Measurements from ENCODE around the gene GRID2IP. TPM values are rescaled to one million over a fixed set of nuclear protein-coding genes. Genes with fewer than 3 reads are reported as not detected.
"Not testable (repeated sequence)": the region's sequence is repeated elsewhere in the genome, so short reads cannot be mapped to it uniquely, and the experiment has no call there.

GRID2IP gene
- total RNA-seq, 1 experiment from 2014 or later, result 0.12 TPM

DNA sequence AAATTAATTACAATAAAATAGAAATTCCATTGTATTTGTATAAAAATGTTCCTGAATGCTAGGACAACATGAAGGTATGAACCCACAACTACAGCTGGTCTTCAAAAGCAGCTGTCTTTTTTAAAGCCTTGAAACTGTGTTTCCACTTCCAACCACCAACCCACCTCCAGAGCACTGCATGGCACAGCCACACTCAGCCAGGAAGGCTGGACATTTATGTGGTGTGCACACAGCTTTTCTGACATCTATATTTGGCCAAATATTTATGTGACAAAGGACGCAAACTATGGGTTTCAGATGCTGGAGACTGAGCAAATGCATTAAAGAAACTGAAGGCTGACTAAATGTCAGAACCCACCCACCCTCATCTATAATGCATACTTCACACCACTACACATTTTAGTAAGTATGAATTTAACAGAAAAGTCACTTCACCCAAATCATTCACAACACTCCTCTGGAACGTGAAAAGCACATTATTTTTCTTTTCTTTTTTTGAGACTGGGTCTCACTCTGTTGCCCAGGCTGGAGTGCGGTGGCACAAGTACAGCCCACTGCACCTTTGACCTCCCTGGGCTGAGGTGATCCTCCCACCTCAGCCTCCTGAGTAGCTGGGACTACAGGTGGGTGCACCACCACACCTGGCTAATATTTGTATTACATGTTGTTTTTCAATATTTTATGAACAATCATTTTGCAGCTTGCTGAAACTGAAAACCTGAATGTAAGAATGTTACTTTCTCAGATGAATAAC is 75.7 kb downstream of the GRID2IP start:
- H3K9me3 ChIP-seq (replicated peaks), result no peaks in the 10 kb centered on the region
- H3K36me3 ChIP-seq, result peaks cover 49% of the 10 kb centered on the region
- peaks cover 14% of the 10 kb centered on the region for H3K4me1 ChIP-seq
- H3K4me3 ChIP-seq, result no peak overlapping the region
- H3K27ac ChIP-seq, result no peak overlapping the region
- no peak for DNase-seq
- no peaks in the 10 kb centered on the region for H3K27me3 ChIP-seq

DNA sequence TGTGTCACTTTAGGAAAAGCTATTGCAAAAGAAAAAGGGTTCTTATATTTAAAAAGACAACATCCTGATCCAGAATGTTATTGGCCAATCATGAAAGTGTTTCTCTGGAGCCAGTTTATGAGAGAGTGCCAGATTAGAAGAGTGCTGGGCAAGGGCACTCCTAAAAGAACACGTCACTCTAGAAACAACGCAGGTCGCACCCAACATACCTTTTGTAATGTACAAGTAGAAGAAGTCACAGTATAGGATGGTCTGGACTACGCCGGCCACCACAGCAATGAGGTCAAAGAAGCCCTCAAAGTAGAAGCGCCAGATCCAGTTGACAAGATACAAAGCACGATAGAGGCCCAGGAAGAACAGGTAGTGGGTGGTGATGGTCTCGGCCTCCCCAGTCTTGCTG is 85.4 kb downstream of the GRID2IP start:
- peaks cover 87% of the 10 kb centered on the region for H3K36me3 ChIP-seq

DNA sequence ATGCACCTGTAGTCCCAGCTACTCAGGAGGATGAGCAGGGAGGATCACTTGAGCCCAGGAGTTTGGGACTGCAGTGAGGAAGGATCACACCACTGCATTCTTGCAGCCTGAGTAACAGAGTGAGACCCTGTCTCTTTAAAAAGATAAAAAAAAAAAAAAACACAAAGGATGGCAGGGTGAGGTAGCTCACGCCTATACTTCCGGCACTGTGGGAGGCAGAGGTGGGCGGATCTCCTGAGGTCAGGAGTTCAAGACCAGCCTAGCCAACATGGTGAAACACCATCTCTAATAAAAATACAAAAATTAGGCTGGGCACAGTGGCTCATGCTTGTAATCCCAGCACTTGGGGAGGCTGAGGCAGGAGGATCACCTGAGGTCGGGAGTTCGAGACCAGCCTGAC is 87.7 kb downstream of the GRID2IP start:
- not testable (repeated sequence) for DNase-seq; H3K9me3 ChIP-seq (replicated peaks)
- peaks cover 67% of the 10 kb centered on the region for H3K36me3 ChIP-seq

More for the DNA sequence above, 85.4 kb downstream of the GRID2IP start:
- Histone ChIP-seq H3K9me3 (replicated peaks) (0 out of 2 replicates have a peak, but pooled peaks cover 7% of the 10 kb centered on the region), H3K27ac (no peak overlapping the region), H3K4me3 (no peak overlapping the region), H3K27me3 (no peaks in the 10 kb centered on the region), H3K4me1 (no peaks in the 10 kb centered on the region)
- no peak for DNase-seq

DNA sequence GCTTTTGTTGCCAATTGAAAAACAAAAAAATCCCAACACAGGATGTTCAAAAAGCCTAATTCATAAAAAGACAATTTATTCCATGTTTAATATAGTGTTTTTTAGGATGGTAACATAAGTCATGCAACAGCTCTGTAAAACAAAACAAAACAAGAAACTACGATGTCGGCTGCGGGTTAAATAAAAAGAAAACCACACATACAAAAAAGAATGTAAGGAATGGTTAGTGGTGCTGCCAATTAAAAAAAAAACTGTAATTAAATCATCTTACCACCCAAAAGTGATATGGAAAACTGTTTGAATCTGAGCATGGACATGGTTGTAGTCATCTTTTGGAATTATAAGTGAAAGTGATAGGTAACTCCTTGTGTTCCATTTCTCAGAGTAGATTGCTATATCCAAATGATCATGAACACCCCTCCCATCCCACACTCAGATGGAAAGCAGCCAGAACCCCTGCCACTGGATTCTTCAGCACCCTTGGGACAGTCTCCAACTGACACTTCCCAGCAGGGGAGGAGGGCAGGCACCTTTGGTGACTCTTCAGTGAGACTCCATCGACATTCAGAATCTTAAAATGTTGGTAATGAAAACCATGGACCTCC is 89.2 kb downstream of the GRID2IP start:
- no peak for DNase-seq
- Histone ChIP-seq H3K36me3 (peaks cover 52% of the 10 kb centered on the region), H3K4me3 (no peak overlapping the region), H3K9me3 (replicated peaks) (0 out of 2 replicates have a peak, but pooled peaks cover 6% of the 10 kb centered on the region), H3K27ac (no peak overlapping the region), H3K27me3 (no peaks in the 10 kb centered on the region), H3K4me1 (no peaks in the 10 kb centered on the region)

More for the DNA sequence above, 87.7 kb downstream of the GRID2IP start:
- not testable (repeated sequence) for H3K27ac ChIP-seq, H3K4me1 ChIP-seq, H3K27me3 ChIP-seq, H3K4me3 ChIP-seq

DNA sequence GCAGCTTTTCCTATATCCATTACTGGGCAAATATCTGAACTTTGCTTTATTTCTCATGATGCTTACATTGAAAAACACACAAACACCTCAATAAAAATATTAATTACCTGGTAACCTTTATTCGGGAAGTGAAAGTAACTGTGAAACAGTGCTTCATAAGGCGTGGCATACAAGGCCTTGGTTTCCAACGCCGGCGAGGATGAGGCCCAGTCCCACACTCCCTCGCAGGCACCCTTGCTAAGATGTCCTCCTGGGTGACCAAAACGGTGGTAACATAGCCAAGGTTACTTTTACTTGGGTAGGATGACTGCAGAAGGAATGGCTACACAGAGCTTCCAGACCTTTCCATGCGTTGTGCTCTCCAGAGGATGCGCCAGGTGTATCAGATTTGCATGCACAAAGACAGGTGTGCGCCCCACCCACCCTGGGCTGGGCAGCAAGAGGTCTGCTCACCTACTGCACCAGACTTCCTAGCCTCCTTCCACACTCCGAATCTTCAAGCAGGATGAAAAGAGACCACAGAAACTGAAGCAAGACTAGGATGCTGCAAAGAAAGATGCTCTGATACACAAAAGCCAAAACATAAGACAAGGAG is 90.2 kb downstream of the GRID2IP start:
- Histone ChIP-seq H3K36me3 (peaks cover 42% of the 10 kb centered on the region), H3K27ac (no peak overlapping the region)
- no peak for DNase-seq

DNA sequence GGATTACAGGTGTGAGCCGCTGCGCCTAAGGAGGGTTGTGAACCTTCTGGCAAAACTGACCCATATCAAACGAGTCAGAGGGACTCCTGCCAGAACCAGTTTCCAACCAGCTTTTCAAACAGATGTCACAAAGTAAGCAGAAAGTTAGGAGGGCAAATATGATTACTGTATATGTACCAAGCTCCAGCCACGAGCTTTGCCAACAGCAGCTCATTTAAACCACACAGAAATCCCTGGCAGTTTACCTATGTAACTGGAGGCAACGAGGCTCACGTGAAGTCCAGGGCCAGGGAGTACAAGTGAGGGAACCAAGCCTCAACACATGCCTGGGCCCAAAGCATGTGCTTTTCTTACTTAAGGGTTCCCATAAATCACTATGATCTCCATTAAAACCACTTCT is 91.0 kb downstream of the GRID2IP start:
- no peak overlapping the region for H3K4me3 ChIP-seq
- H3K4me1 ChIP-seq, result no peaks in the 10 kb centered on the region

More for the DNA sequence above, 90.2 kb downstream of the GRID2IP start:
- Histone ChIP-seq H3K27me3 (no peaks in the 10 kb centered on the region), H3K4me1 (no peaks in the 10 kb centered on the region), H3K4me3 (no peak overlapping the region), H3K9me3 (replicated peaks) (no peaks in the 10 kb centered on the region)

DNA sequence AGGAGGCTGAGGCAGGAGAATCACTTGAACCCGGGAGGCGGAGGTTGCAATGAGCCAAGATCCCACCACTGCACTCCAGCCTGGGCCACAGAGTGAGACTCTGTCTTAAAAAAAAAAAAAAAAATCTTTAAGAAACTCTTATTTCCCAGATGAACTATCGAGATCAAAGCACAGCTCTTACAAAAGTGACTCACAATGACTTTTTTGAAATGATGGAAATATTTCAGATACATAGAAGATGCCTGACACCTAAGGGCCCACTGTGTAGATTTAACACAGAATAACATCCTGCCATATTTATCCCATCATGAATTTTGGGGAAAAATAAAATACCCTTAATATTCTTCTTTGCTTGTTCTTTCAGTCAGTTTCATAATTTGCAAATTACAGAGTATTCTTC is 92.6 kb downstream of the GRID2IP start:
- H3K4me1 ChIP-seq; H3K27me3 ChIP-seq; DNase-seq; H3K4me3 ChIP-seq; H3K27ac ChIP-seq; H3K9me3 ChIP-seq (replicated peaks): not testable (repeated sequence)
- peaks cover 27% of the 10 kb centered on the region for H3K36me3 ChIP-seq

More for the DNA sequence above, 91.0 kb downstream of the GRID2IP start:
- H3K9me3 ChIP-seq (replicated peaks), result no peaks in the 10 kb centered on the region
- no peaks in the 10 kb centered on the region for H3K27me3 ChIP-seq
- no peak overlapping the region for H3K27ac ChIP-seq
- H3K36me3 ChIP-seq, result peaks cover 34% of the 10 kb centered on the region
- no peak for DNase-seq

DNA sequence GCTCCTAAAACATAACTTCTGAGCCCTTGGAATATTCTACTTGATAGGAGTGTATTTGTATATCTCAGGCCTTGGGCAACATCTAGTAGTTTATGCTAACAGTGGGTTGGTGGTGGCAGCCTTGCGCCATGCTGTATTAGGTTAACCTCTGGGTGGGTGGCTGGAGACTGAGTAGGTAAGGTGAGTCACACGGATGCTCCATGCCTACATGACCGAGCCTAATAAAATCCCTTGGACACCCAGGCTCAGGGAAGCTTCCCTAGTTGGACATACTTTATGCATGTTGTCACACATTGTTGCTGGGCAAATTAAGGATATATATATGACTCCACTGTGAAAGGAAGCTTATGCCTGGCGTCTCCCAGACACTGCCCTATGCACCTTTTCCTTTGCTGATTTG is 97.5 kb downstream of the GRID2IP start:
- no peaks in the 10 kb centered on the region for H3K4me1 ChIP-seq
- no peak overlapping the region for H3K27ac ChIP-seq
- H3K9me3 ChIP-seq (replicated peaks), result no peaks in the 10 kb centered on the region
- H3K36me3 ChIP-seq, result no peaks in the 10 kb centered on the region
- no peaks in the 10 kb centered on the region for H3K27me3 ChIP-seq
- no peak for DNase-seq
- H3K4me3 ChIP-seq, result no peak overlapping the region

DNA sequence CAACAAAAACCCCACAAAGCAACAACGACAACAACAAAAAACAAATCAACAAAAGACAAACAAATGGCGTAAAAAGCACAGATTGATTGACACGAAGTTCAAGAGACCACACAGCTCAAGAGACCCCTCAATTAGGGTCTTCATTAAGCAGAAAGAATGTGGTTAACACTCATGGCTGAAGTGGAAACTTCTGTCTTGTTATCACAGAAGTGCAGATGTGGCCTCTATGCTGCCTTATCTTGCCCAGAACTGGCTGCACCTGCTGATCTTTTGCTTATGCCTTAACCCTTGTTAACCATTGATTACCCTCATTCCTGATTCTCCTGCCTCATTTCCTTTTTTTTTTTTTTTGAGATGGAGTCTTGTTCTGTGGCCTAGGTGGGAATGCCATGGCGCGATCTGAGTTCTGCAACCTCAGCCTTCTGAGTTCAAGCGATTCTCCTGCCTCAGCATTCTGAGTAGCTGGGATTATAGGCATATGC is 100.0 kb downstream of the GRID2IP start:
- Histone ChIP-seq H3K27me3 (no peaks in the 10 kb centered on the region), H3K36me3 (no peaks in the 10 kb centered on the region), H3K4me1 (no peaks in the 10 kb centered on the region), H3K27ac (no peak overlapping the region), H3K4me3 (no peak overlapping the region), H3K9me3 (replicated peaks) (no peaks in the 10 kb centered on the region)
- DNase-seq, result no peak

DNA sequence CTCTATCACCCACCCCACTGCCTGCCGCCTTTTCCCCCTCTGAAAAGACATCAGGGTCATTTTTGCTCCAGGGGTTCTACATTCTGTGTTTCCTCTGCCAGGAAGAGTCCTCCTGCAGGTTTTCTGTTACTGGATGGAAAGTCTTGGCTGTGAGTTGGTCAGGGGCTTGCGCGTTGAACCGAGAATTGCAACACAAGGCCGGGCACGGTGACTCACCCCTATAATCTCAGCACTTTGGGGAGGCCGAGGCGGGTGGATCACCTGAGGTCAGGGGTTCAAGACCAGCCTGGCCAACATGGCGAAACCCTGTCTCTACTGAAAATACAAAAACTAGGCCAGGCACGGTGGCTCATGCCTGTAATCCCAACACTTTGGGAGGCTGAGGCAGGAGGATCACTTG is 100.7 kb downstream of the GRID2IP start:
- H3K27ac ChIP-seq; H3K9me3 ChIP-seq (replicated peaks); H3K36me3 ChIP-seq; H3K4me1 ChIP-seq; H3K27me3 ChIP-seq; DNase-seq; H3K4me3 ChIP-seq: not testable (repeated sequence)

DNA sequence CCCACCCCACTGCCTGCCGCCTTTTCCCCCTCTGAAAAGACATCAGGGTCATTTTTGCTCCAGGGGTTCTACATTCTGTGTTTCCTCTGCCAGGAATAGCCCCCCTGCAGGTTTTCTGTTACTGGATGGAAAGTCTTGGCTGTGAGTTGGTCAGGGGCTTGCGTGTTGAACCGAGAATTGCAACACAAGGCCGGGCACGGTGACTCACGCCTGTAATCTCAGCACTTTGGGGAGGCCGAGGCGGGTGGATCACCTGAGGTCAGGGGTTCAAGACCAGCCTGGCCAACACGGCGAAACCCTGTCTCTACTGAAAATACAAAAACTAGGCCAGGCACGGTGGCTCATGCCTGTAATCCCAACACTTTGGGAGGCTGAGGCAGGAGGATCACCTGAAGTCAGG is 101.4 kb downstream of the GRID2IP start:
- H3K27ac ChIP-seq; H3K36me3 ChIP-seq; H3K4me3 ChIP-seq; DNase-seq; H3K9me3 ChIP-seq (replicated peaks); H3K27me3 ChIP-seq; H3K4me1 ChIP-seq: not testable (repeated sequence)

DNA sequence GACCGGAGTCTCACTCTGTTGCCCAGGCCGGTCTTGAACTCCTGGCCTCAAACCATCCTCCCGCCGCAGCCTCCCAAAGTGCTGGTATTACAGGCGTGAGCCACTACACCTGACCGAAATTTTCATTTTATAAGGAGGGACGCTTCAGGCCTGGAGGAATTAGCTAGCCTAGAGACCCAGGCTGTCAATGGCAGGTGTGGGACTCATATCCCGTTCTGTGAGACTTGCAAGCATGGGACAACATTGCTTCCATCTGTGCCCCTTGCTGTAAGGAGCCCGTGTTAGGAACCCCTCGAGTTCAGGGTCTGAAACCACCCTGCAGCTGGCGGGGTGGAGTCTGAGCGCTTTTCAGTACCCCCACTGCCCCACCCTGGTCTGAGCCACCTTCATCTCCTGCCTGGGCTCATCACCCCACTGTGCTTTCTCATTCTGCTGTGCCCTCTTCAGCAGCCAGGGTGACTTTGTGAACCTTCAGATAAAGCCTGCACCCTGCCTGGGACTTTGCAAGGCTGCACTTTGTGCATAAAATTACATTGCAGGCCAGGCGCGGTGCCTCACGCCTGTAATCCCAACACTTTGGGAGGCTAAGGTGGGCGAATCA is 102.2 kb downstream of the GRID2IP start:
- Histone ChIP-seq H3K4me1 (no peaks in the 10 kb centered on the region), H3K27ac (no peak overlapping the region), H3K4me3 (no peak overlapping the region), H3K9me3 (replicated peaks) (no peaks in the 10 kb centered on the region), H3K27me3 (no peaks in the 10 kb centered on the region), H3K36me3 (peaks cover 18% of the 10 kb centered on the region)
- DNase-seq, result no peak

DNA sequence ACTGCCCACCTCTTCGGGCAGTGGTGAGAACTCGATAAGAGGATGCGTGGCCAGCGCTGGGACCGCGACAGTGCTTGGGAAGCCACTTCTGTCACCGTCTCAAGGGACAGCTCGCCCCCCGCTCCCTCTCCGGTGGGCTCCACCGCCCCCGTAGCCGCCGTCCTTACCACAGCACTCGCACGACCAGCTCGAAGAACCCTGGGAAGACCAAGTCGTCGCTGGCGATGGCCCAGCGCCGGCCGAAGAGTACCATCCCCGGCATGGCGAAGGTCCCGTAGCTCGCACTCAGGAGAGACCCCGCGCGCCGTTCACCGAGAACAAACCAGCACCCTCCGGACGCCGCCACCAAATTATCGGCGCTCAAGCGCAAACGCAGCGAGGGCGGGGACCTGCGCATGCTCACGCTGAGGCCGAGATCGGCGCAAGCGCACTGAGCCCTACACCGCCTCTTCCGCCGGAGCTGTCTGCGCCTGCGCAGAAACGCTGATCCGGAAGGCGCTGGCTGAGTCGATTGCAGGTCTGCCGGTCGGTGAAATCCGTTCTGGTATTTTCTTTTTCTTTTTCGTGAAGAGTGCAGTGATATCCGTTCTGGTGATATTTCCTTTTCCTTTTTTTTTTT is 103.6 kb downstream of the GRID2IP start, which contains the start of gene DAGLB:
Gene DAGLB (minus strand): TSS at position 374 of the 619 bp plus-strand sequence. CDS start 112 bp downstream, at position 262.
- peak; percentile 94 to 97 for DNase-seq
- peak within 1 kb of the TSS; percentile 88 for H3K4me3 ChIP-seq
- H3K9me3 ChIP-seq (replicated peaks), result no peaks in the 10 kb centered on the region
- peaks cover 27% of the 10 kb centered on the region for H3K36me3 ChIP-seq
- peak within 1 kb of the TSS; percentile 67 for H3K27ac ChIP-seq
- H3K4me1 ChIP-seq, result no peaks in the 10 kb centered on the region
- H3K27me3 ChIP-seq, result no peaks in the 10 kb centered on the region

Measured in SJCRH30 (cell line).